ENCODE data around the gene BANK1. TPM values are rescaled to one million over a fixed set of nuclear protein-coding genes. Genes with fewer than 3 reads are reported as not detected.

The BANK1 gene
- total RNA-seq, 1 experiment from 2014 or later = not detected

DNA sequence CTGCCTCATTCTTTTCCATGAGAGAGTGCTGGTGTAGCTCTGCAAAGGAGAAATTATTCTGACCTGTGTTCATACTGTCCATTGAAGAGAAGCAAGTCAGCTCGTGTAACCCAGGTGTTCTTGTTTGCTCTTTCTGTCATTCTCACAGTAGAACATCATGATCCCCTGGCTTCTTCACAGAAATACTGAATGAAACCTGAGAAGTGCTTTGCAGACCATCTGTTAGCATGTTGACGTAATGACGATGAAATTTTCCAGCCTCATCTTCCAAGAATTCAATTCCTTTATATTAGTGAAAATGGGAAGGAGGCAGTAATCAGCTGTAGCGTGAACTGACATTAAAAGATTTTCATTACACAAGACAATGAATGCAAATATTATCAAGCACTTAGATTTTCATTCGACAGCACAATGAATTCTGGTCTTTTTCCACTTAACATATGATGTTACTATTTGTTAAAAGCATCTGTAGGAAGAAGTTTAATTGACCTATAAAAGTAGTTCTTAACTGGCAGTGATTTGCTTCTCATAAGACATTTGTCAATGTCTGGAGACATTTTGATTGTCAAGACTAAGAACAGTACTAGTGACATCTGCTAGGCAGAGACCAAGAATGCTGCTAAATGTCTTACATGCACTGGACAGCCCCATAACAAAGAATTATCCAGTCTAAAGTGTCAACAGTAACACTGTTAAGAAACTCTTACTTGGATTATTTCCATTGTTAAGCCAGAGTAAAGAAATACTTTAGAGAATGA lies 246.3 kb downstream of the BANK1 start:
- in situ Hi-C loops (cut with HindIII; ENCODE audit: low pct_unique_long_range_greater_than_20kb, low sequenced_read_pairs) = no loop called here
- no peak for DNase-seq (ENCODE audit: low read depth, low spot score)

DNA sequence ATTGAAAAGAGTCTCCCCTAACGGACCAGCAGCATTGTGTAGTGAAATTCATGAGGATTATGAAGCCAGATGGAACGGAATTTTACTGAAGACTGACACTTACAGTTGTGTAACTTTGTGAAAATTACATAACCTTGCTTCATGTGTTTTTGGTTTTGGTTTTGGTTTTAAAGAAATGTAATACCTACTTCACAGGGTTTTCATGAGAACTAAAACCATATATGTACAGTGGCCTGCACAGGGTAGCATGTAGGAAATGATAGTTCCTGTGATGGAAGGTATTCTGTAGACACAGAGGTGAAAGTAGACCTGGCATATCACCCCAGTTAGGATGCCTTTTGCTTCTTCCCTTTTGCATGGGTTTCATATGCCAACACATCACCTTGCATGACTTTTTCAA lies 247.0 kb downstream of the BANK1 start:
- in situ Hi-C loops (cut with HindIII; ENCODE audit: low pct_unique_long_range_greater_than_20kb, low sequenced_read_pairs) = no loop called here
- no peak for DNase-seq (ENCODE audit: low read depth, low spot score)

DNA sequence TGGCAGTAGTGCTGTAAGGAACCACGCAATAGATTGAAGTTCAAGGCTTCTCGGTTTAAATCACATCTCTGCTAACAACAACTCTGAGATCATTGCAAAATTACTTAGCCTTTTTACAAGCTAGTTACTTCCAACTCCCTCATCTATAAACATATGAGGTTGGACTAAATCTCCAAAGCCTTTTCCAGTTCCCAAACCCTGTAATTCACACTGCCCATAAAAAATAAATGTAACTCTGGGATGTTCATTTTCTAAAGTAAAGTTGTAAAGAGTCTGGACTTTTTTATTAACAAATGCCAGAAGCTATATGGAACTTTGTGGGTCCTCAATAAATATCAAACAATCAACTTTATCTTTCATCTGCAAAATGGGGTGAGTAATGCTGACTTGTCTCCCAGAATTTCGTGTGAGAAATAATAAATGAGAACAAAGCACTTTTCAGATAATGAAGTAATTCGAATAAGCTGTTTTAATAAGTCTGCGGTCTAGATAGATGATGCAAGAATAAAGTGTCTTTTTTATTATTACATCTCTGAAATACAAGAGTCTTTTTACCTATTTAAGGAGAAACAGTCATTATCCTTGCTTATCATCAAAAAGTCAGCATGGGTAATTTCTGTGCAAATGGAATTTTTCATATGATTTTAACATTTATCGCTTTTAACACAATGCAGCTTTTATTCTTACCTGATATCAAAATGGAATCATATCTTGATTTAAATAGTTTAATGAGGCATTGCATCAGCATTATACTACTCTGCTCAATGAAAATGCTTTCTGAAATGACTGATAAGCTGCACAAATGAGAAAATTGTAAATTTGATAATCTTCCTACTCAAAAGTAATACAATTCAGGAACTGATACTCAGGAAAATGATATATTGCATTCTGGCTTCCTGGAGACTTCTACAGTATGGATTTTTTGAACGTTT lies 252.6 kb downstream of the BANK1 start:
- in situ Hi-C loops (cut with HindIII; ENCODE audit: low pct_unique_long_range_greater_than_20kb, low sequenced_read_pairs) = no loop called here
- no peak for DNase-seq (ENCODE audit: low read depth, low spot score)

DNA sequence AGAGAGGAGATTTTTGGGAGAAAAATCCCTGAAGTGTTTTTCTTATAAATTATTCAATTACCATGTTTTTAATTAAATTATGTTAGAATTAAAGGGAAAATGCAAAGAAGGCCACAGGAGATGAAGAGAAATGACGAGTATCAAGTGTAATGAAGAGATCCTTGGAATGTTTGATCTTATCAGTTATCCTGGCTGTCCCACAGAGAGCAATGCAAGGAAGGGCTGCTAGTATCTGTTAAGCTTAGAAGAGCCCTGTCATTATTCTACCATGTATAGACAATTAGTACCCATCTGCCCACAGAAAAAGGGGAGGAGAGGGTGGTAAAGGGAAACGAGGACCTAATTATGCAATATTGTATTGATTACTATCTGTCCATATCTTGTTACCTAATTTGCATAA lies 257.1 kb downstream of the BANK1 start:
- no peak for DNase-seq (ENCODE audit: low read depth, low spot score)
- in situ Hi-C loops (cut with HindIII; ENCODE audit: low pct_unique_long_range_greater_than_20kb, low sequenced_read_pairs) = no loop called here

DNA sequence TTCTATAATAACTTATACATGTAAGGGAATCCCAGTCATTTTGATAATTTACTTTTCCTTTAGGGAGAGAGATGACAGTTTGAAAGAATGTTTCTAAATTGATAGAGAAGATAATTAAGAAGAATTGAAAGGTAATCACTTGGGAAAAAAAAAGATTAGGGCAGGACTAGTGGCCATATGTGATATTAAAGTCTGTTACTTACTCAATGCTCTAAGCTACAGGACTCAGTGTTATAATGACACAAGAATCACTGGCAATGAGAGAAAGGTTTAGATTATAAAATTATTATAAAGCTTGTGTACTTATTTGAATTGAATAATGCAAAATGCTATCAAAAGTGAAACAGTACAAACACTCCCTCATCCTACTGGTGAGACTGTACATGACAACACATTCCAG lies 265.3 kb downstream of the BANK1 start:
- in situ Hi-C loops (cut with HindIII; ENCODE audit: low pct_unique_long_range_greater_than_20kb, low sequenced_read_pairs) = no loop called here

DNA sequence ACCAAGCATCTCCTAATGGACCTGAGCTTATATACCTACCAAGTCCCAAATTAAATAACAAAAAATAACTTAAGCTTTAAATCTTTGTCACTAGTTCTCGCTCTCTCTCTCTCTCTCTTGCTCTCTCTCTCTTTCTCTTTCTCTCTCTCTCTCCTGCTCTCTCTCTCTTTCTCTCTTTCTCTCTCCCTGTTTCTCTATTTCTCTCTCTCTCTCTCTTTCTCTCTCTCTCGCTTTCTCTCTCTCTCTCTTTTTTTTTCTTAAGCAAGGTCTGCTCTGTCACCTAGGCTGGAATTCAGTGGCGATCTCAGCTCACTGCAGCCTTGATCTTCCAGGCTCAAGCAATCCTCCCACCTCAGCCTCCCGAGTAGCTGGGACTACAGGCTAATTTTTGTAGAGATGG lies 266.6 kb downstream of the BANK1 start:
- in situ Hi-C loops (cut with HindIII; ENCODE audit: low pct_unique_long_range_greater_than_20kb, low sequenced_read_pairs) = no loop called here
- no peak for DNase-seq (ENCODE audit: low read depth, low spot score)

More for the DNA sequence above, 265.3 kb downstream of the BANK1 start:
- no peak for DNase-seq (ENCODE audit: low read depth, low spot score)

DNA sequence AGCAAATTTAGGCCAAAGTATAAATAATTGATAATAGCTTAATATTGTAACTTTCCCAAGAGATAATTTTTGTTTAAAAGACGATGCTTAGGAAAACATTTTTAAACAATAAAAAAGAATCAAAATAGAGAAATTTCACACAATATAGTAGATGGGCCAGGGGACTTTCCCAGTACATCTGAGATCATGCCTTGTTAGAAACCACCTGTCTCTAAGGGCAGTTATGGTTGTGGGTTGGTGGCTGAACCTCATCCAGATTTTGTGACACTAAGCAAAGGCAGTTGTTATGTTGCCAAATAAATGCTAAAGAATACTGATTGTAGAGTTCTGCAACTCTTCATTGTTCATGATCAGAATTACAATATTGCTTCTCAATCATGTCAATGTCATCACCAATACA lies 270.6 kb downstream of the BANK1 start:
- no peak for DNase-seq (ENCODE audit: low read depth, low spot score)
- in situ Hi-C loops (cut with HindIII; ENCODE audit: low pct_unique_long_range_greater_than_20kb, low sequenced_read_pairs) = no loop called here

DNA sequence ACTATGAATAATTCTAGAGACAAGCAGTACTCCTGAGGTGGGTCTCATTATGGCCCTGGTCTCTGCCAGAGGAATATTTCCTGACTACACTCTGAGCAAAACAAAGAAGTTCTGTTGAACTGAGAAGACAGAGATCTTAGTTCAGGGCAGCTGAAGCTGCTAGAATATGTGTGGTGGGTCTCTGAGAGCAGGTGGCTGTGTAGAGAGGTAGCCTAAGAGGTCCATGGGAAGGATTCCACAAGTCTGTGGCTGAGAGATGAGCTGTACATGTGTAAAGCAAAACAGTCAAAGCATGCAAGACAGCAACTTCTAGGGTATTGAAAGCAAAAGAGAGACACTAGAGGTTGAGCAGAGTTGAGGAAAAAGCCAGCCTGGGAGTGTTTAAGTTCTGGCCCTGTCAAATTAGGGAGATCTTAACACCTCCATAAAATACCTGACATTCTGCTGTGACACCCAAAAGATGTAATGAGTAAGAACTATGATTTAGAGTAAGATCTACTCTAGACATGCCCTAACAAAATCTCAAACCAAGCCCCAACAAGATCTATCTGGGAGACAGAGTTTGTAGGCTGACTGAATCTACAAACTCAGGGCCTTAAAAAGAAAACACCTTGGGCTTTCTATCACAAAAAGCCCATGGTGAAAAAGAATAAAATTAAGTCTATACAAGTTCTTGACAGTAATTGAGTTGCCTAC lies 274.4 kb downstream of the BANK1 start:
- DNase-seq (ENCODE audit: low read depth, low spot score) = no peak
- in situ Hi-C loops (cut with HindIII; ENCODE audit: low pct_unique_long_range_greater_than_20kb, low sequenced_read_pairs) = no loop called here

DNA sequence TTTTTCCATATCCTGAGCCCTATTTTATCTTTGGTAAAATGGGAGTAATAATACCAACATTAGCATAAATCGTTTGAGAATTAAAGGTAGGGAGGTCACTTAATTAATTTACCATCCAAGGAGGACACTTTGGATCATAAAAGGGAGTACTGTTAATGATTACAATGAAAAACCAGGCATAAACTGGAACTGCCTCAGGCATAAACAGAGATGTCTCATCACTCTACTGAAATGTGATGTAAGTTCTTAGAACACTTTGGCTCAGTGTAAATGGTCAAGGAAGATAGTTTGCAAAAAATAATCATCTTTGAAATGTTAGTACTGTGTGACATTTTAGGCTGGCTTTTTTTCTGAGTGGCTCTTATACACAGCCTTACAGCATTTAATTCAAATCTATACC lies 286.1 kb downstream of the BANK1 start:
- DNase-seq (ENCODE audit: low read depth, low spot score) = peak; percentile 31
- in situ Hi-C loops (cut with HindIII; ENCODE audit: low pct_unique_long_range_greater_than_20kb, low sequenced_read_pairs) = no loop called here

DNA sequence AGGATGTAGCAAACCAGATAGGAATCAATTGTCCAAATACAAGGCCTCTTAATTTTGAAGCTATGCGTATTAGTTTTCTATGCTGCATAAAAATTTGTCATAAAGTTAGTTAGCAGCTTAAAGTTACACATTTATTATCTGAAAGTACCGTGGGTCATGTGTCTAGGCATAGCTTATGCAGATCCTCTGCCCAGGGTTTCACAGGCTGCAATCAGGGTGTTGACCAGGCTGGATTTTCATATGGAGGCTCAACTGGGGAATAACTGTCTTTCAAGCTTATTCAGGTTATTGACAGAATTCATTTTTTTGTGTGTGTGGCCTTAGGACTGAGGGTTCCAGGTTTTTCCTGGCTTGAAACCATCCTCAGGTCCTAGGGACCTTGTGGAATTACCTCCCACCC lies 289.7 kb downstream of the BANK1 start:
- in situ Hi-C loops (cut with HindIII; ENCODE audit: low pct_unique_long_range_greater_than_20kb, low sequenced_read_pairs) = no loop called here
- no peak for DNase-seq (ENCODE audit: low read depth, low spot score)

DNA sequence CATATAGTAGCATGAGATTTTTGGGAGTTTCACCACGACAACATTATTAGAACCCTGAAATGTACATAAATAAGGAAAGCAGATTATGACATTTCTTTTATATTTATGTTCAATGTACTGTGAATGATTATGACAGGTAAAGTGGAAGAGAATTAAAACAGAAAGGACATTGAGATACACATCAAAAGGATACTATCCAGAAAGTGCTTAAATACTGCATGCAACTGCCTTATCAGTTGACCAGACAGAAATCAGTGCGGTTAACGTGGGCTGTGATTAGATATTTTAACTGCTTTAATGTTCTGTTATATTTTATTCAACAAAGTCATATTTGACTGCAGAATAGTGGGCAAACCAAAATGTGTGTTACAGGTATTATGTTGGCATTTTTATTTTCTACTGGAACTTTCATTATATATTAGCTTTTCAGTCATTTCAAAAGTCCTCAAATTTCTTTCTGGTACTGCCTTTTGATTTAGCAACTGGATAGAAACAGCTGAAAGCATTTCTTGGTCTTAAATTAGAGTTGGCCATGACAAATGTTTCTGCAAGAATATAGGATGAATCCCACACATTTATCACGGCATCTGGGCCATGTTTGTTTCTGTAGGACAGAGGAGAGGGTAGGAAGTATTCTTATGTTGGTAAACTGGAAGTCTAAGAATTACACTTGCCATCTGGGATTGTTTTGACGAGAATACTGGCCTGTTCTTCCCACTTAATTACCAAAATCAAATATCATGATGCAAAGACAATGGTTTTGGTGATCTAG lies 299.5 kb downstream of the BANK1 start:
- no peak for DNase-seq (ENCODE audit: low read depth, low spot score)
- in situ Hi-C loops (cut with HindIII; ENCODE audit: low pct_unique_long_range_greater_than_20kb, low sequenced_read_pairs) = no loop called here

DNA sequence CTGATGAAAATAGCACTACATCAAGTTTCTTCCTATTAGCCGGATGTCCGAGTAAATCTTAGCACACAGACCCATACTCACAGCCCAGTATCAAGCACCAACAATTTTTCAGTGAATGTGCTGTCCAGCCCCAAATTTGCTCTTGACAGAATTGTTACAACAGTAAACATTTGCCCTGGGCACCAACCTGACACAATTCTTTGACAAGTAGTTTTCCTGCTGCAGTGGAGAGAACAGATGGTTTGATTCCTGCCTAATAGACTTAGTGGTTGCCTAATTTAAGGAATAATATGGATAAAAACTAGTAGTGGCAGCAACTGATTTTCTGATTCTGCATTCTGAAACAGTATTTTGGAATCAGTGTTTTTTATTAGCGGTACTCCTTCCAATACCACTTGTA lies 301.1 kb downstream of the BANK1 start:
- DNase-seq (ENCODE audit: low read depth, low spot score) = no peak
- in situ Hi-C loops (cut with HindIII; ENCODE audit: low pct_unique_long_range_greater_than_20kb, low sequenced_read_pairs) = no loop called here

DNA sequence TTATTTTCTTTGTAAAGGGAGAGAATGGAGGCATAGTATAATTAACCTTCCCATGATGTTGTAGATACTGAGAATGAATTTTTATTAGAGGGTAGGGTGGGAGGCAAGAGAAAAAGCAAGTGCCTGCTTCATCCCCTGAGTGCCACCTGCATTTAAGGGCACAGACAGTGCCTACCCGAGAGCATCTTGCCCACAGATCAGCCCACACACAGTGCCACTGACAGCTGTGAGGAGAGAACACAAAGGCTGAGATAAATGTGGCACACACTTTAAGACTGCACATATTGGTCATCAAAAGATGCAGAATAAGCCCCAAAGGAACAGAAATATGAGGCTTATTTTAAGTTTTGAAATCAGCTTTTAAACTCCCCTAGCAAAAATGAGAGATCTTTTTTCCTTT lies 304.0 kb downstream of the BANK1 start:
- in situ Hi-C loops (cut with HindIII; ENCODE audit: low pct_unique_long_range_greater_than_20kb, low sequenced_read_pairs) = no loop called here
- no peak for DNase-seq (ENCODE audit: low read depth, low spot score)

DNA sequence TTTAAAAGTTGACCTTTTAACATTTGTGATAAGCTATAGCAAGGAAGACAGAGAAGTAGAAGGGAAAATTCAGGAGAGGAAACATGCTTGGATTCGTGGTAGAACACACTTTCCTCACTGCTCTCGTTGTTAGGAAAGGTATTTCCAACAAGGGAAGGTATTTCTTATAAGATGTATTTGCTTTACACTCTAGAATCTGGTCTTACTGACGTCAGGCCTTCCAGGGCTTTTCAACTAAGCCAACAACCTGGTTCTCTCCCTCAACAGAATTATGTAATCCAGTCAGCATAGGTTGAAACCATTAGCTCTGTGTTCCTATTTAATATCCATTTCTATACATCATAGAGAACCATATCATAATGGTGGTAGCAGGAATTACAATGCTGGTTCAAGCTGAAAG lies 312.8 kb downstream of the BANK1 start:
- DNase-seq (ENCODE audit: low read depth, low spot score) = no peak
- in situ Hi-C loops (cut with HindIII; ENCODE audit: low pct_unique_long_range_greater_than_20kb, low sequenced_read_pairs) = no loop called here

DNA sequence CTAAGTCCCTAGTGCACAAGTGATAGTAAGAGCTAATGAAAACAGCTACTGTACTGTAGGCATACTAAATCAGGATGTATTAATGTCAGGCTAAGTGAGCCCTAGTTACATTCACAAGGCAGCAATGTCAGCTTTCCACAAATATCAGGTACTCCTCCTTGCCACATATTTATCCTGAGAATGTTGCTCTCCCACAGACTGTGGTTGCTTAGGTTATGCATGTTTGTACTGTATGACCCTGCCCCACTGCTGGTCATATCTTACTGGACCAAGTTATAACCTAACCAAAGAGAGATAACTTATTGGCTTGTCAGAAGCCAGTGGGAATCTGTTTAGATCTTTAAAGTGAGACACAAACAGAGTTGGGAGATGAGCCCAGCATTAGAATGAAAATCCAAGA lies 313.7 kb downstream of the BANK1 start:
- in situ Hi-C loops (cut with HindIII; ENCODE audit: low pct_unique_long_range_greater_than_20kb, low sequenced_read_pairs) = no loop called here
- DNase-seq (ENCODE audit: low read depth, low spot score) = no peak

DNA sequence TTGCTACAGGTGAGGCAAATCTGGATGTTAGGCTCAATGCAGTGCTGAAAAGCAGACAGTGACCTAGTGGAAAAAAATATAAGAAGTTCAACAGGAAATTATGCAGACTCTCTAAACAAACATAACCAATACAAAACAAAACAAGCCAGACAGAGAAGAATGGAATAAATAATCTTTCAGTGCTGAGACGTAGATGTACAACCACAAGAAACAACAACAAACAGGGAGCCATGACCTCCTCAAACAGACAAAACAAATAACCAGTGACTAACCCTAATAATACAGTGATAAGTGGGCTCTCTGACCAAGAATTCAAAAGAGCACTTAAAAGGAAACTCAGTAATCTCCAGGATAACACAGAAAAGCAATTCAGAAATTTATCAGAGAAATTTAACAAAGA lies 315.5 kb downstream of the BANK1 start:
- DNase-seq (ENCODE audit: low read depth, low spot score) = no peak
- in situ Hi-C loops (cut with HindIII; ENCODE audit: low pct_unique_long_range_greater_than_20kb, low sequenced_read_pairs) = no loop called here

DNA sequence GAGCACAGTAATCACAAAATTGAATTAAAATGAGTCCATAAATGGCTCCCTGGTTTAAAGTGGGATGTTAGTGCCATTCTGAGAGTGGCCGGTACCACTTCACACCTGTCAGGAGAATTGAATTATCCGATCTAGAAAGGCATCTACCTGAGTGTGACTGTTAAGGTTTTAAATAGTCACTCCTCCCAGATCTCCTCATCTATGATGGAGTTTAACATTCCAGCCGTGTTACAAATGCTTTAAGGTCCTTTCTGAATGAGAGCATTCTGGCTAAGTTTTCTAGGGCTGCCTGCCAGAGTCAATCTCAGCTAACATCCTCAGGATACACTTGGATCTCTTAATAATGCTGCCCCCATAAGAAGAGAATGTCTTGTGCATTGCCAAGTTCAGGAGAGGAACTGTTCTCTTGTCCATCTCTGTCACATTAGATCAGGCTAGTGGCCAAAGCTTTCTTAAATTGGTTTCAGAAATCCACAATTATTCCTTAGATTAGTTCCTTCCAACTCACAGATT lies 323.6 kb downstream of the BANK1 start:
- in situ Hi-C loops (cut with HindIII; ENCODE audit: low pct_unique_long_range_greater_than_20kb, low sequenced_read_pairs) = no loop called here
- no peak for DNase-seq (ENCODE audit: low read depth, low spot score)
